Activated gamma-delta T cell treated with anti-CD3 and anti-CD28 coated beads, Interleukin-2, amount 50 U/mL, for 16 hours (primary cell): ENCODE data around the gene UQCRC1.

ENCODE experiments used
- DNase-seq: peaks from one replicate; pipeline ENCODE4 v3.0.0-alpha.2; 2020; ENCODE audit warnings: low read depth

The UQCRC1 gene

GRCh38 chr3:48633256-48633655, 23.8 kb upstream of the UQCRC1 start:
- no peak for DNase-seq

- DNase-seq, result no peak
These were observed 22.3 kb upstream of the UQCRC1 start for GRCh38 chr3:48631516-48632448.

DNA sequence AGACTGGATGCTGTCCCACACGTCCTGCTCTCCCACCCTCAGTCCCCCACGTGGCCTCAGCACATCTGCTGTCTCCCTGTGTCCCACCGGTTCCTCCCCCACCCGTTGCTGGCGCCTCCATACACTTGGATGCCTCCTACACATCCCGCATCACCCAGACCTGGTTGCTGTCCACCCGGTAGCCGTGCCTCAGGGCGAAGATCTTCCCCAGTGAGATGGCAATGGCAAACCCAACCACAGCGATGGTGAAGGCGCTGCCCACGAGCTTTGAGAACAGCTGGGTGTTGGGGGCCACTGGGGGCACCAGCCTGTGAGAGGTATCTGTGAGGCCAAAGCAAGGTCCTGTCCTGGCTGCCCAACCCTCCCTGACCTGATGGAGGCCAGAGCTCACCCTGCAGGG, 21.4 kb upstream of the UQCRC1 start:
- no peak for DNase-seq

- DNase-seq, result no peak
These were observed 21.0 kb upstream of the UQCRC1 start for GRCh38 chr3:48630407-48630806.

- no peak for DNase-seq
These were observed 20.4 kb upstream of the UQCRC1 start for GRCh38 chr3:48629894-48630293.

- no peak for DNase-seq
These were observed 19.0 kb upstream of the UQCRC1 start for GRCh38 chr3:48628277-48629017.

DNA sequence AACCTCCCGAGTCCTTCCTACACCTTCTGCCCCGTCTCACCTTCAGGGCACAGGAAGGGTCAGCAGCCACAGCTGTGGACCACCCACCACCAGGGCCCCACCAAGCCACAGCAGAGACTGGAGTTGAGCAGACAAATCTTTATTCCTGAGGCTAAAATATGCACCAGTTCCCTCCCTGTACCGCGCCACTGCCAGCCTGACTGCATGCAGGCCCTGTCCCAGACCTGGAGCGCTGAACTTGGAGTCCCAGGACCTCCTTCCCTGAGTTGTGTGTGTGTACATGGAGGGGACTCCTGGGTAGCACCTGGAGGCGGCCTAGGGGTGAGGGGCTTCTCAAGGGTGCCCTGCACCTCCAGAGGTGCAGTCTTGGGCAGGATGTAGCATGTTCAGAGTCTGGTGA, 16.2 kb upstream of the UQCRC1 start:
- DNase-seq, result no peak

DNA sequence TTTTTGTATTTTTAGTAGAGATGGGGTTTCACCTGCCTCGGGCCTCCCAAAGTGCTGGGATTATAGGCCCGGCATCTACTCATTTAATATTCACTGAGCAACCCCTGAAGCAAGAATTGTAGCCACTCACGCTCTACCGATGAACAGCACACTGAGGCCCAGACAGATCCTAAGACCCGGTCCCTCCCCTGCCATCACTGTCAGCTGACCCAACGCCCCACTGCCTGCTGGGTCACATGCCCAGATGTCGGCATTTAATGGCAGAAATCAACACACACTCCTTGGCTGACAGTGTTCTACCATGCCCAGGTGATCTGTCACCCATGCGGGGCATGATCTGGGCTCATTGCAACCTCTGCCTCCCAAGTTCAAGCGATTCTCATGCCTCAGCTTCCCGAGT, 15.3 kb upstream of the UQCRC1 start:
- no peak for DNase-seq

- DNase-seq, result no peak
These were observed 14.6 kb upstream of the UQCRC1 start for GRCh38 chr3:48623851-48624547.

GRCh38 chr3:48621461-48621869, 12.0 kb upstream of the UQCRC1 start, which contains the start of gene TMEM89:
Gene TMEM89, minus strand, starts transcription at chr3:48621769. Its CDS starts 13 bp downstream, at chr3:48621756.
- no peak for DNase-seq

DNA sequence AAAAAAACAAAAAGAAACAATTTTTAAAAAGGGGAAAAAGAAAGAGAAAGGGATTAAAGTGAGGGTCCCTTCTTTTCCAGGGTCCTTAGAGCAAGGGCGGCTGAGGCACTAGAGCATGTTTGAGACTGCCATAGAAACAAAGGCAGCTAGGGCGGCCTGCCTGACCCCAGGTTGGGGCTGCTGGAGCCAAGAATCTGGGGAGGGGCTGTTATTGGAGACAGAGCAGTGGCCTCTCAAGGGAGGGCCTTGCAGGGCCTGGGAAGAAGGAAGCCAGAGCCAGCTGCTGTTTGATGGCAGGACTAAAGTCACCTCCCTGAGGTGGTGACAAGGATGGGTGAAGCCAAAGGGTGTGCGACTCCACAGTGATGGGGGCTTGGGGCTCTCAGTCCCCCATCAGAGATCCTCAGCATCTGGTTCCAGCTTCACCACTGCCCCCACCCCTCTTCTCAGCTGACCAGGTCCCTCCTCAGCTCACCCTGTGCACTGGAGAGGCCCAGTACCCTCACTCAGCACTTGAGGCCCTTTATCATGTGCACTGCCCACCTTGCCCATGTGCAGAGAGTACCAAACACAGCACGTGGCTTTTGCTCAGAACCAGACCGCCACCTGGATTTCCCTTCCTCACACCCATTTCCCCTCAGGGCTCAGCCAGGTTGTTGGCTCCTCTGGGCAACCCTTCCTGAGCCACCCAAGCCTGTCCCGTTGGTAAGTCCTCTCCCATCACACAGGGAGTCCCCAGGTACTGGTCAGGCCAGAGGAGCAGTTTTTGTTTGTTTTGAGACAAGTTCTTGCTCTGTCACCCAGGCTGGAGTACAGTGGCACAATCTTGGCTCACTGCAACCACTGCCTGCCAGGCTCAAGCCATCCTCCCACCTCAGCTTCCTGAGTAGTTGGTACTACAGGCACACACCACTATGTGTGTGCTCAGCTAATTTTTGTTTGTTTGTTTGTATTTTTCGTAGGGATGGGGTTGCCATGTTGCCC, 10.4 kb upstream of the UQCRC1 start:
- DNase-seq, result no peak

DNA sequence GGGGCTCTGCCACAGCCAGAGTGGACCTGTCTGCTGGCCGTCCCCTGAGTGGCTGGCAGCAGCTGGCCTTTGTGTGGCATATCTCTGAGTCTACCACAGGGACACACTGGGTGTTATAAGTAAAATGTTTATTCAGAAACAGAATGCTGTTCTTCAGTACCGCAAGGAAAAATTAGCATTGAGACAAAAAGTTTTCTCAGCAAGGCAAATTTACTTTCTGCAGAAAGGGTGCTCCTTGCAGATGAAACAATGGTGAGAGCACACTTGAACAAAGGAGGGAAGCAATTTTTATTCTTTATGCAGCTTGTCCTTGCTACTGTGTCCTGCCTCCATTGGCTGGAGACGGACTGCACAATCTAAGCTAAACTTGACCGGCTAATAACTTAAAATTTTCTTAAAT, 8.1 kb upstream of the UQCRC1 start:
- DNase-seq, result no peak

- DNase-seq, result no peak
These were observed 4.6 kb upstream of the UQCRC1 start for GRCh38 chr3:48614044-48614443.

DNA sequence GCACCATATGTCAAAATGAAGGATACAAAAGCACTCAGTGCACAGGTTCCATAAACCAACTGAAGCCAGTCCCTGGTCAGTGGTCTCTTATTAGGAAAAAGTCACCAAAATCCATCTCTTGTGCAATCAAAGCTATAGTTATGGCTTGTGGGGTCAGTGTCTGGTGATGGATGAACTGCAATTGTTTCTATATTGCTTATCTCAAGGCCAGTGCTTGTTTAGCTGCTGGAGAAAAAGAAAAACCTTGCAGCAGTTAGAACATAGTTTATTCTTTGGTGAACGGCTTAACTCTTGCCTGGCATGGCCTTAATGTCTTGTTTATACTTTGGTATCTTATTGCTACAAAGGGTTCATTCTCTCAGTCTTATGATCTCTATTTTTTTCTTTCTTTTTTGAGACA, 2.9 kb upstream of the UQCRC1 start:
- DNase-seq, result no peak

- no peak for DNase-seq
These were observed 1.9 kb downstream of the UQCRC1 start for GRCh38 chr3:48607519-48607918.

GRCh38 chr3:48601622-48601994, 7.8 kb downstream of the UQCRC1 start:
- no peak for DNase-seq

GRCh38 chr3:48600711-48601621, 8.5 kb downstream of the UQCRC1 start:
- DNase-seq, result no peak

DNA sequence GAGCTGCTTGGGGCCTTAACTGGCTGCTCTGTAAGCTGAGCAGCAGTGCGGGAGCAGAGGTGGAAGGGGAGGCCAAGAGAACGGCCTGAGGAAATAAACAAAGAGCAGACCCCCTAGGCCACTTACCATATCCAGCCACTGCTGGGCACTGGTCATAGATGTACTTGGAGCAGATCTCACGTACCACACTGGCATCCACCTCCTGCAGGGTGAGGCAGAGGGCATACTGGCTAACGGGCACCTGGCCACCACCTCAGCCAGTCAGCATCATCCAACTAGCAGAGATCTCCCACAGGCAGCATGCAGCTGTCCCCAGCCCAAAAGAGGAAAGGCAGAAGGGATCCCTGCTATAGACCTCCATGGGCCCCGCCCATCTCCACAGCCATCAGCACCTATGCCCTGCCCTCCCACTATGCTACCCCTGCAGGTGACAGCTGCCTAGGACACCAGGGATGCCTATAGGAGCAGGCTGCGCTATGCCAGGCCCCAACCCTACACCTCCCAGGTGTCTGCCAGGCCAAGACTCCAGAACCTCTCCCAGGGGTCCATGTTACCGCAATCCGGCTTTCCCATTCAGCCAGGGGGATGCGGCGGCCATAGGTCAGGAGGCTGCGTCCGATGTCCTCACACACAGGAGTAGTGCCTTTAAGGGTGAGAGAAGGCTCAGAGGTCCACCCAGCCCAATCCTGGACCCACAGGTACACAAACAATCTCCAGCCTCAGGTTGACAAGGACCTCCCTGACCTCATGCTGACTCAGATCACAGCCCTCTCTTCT, 9.7 kb downstream of the UQCRC1 start:
- no peak for DNase-seq

DNA sequence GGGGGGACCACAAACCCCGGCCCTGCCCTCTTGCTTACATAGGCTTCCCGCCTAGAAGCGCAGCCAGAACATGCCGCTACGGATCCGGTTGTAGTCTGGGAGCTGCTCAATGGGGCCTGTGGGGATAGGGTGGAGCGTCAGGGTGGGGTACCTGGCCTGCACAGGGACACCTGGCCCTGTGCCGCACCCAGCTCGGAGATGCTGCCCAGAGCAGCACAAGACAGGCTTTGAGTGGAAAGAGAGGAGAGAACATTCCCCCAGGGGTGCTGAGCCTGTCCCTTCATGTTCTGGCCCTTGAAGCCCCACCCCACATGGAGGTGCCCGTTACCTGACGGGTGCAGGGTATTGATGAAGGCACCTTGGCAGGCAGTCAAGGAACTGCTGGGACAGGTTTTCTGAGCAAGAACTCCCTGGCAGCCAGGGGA, 10.4 kb downstream of the UQCRC1 start:
- DNase-seq, result no peak
